Right hindlimb (tissue), 1 donor: ENCODE results near the gene KCNMA1.

Experiments
- DNase-seq: peaks from one replicate; pipeline ENCODE4 v3.0.0-alpha.2; 2018

The KCNMA1 gene

GRCh38 chr10:77023396-77023795 lies 614.2 kb downstream of the KCNMA1 start:
- no peak for DNase-seq

- DNase-seq: no peak
These were observed 614.9 kb downstream of the KCNMA1 start for GRCh38 chr10:77022671-77023070.

GRCh38 chr10:77021966-77022490 lies 615.6 kb downstream of the KCNMA1 start:
- no peak for DNase-seq

- DNase-seq: no peak
These were observed 617.1 kb downstream of the KCNMA1 start for GRCh38 chr10:77020426-77021040.

- DNase-seq: no peak
These were observed 620.8 kb downstream of the KCNMA1 start for GRCh38 chr10:77016855-77017254.

- no peak for DNase-seq
These were observed 621.3 kb downstream of the KCNMA1 start for GRCh38 chr10:77016278-77016815.

GRCh38 chr10:77015360-77015759 lies 622.2 kb downstream of the KCNMA1 start:
- no peak for DNase-seq

GRCh38 chr10:77012812-77013500 lies 624.7 kb downstream of the KCNMA1 start:
- no peak for DNase-seq

GRCh38 chr10:77011874-77012811 lies 625.5 kb downstream of the KCNMA1 start:
- DNase-seq: no peak

- DNase-seq: no peak
These were observed 627.2 kb downstream of the KCNMA1 start for GRCh38 chr10:77010430-77010829.

- no peak for DNase-seq
These were observed 629.8 kb downstream of the KCNMA1 start for GRCh38 chr10:77007834-77008233.

- no peak for DNase-seq
These were observed 630.6 kb downstream of the KCNMA1 start for GRCh38 chr10:77006836-77007511.

- no peak for DNase-seq
These were observed 631.7 kb downstream of the KCNMA1 start for GRCh38 chr10:77005871-77006270.

GRCh38 chr10:77004917-77005564 lies 632.6 kb downstream of the KCNMA1 start:
- peak; percentile 35 for DNase-seq

- no peak for DNase-seq
These were observed 634.7 kb downstream of the KCNMA1 start for GRCh38 chr10:77002872-77003271.

- no peak for DNase-seq
These were observed 636.4 kb downstream of the KCNMA1 start for GRCh38 chr10:77001206-77001605.

GRCh38 chr10:76998451-76998850 lies 639.2 kb downstream of the KCNMA1 start:
- no peak for DNase-seq

- no peak for DNase-seq
These were observed 640.0 kb downstream of the KCNMA1 start for GRCh38 chr10:76997631-76998030.

- no peak for DNase-seq
These were observed 642.6 kb downstream of the KCNMA1 start for GRCh38 chr10:76995023-76995422.

- peak; percentile 53 for DNase-seq
These were observed 644.4 kb downstream of the KCNMA1 start for GRCh38 chr10:76993213-76993612.

- no peak for DNase-seq
These were observed 645.1 kb downstream of the KCNMA1 start for GRCh38 chr10:76992467-76992866.

- DNase-seq: peak; percentile 75
These were observed 646.0 kb downstream of the KCNMA1 start for GRCh38 chr10:76991621-76992020.
